ENCODE measurements around the gene EXTL2.
"Not testable (repeated sequence)": the region's sequence is repeated elsewhere in the genome, so short reads cannot be mapped to it uniquely, and the experiment has no call there.

Gene EXTL2

DNA sequence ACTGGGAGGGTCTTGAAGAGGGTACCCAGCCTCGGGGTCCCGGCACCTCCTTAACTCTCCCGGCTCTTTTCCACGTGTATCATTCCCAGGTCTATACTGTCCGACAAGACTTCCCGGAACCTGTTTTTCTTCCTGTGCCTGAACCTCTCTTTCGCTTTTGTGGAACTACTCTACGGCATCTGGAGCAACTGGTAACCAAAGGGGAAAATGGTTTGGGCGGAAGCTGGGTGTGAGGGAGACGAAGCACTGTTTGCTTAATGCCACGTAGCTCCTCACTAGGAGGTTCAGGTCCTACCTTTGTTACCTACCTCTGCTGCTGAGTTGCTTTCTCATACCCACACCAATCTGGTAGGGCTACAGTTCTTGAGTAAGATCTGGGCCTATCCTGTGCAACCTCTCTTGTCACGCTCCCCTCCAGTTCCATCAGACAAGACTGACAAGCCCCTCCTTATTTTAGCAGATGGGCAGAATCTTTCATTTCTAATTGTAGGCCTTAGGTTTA lies 1.9 kb upstream of the EXTL2 start:
- DNase-seq: peak; percentile 81

GRCh38 chr1:100895540-100896480 lies 1.2 kb upstream of the EXTL2 start, which contains the start of gene SLC30A7:
SLC30A7 (plus strand) TSS chr1:100896090; CDS start chr1:100896263, 173 bp downstream.
- peak; percentile 93 for DNase-seq

GRCh38 chr1:100893718-100894117 lies 924 bp downstream of the EXTL2 start:
- DNase-seq: no peak

DNA sequence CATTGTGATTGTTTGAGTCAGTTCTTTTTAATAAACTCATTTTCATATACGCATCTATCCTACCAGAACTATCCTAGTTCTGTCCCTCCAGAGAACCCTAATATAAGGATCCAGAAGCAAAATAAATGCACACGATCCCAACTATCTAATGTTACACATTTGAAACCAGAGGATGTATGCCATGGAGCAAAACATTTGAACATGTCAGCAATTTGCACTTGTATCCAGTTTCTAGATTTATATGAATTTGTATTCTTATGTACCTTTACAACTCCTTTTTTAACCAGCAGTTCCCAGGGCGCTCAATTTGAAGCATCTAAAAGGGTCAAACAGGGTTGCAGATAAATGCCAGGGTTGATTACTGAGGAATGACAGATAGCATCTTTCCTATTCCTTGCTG lies 2.1 kb downstream of the EXTL2 start:
- DNase-seq: no peak

DNA sequence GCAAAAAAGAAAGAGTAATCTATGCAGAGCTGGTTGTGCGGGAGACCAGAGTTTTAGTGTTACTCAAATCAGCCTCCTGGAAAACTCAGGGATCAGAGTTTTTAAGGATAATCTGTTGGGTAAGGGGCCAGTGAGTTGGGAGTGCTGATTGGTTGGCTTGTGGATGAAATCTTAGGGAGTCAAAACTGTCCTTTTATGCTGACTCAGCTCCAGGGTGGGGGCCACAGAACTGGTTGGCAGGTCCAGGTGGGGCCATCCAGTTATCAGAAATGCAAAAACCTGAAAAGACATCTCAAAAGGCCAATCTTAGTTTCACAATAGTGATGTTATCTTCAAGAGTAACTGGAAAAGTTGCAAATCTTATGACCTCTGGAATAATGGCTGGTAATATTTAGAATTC lies 3.3 kb downstream of the EXTL2 start:
- no peak for DNase-seq

DNA sequence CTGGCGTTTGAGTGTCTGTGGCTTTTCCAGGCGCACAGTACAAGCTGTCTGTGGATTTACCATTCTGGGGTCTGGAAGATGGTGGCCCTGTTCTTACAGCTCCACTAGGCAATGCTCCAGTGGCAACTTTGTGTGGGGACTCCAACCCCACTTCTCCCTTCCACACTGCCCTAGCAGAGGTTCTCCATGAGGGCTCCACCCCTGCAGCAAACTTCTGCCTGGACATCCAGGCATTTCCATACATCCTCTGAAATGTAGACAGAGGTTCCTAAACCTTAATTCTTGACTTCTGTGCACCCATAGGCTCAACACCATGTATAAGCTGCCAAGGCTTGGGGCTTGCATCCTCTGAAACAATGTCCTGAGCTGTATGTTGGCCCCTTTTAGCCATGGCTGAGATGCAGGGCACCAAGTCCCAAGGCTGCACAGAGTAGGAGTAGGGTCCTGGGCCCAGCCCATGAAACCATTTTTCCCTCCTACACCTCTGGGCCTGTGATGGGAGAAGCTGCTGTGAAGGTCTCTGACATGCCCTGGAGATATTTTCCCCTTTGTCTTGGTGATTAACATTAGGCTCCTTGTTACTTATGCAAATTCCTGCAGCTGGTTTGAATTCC lies 4.7 kb downstream of the EXTL2 start:
- DNase-seq: not testable (repeated sequence)

- DNase-seq: not testable (repeated sequence)
These were observed 5.6 kb downstream of the EXTL2 start for GRCh38 chr1:100889007-100889406.

GRCh38 chr1:100883963-100884362 lies 10.7 kb downstream of the EXTL2 start:
- DNase-seq: no peak

DNA sequence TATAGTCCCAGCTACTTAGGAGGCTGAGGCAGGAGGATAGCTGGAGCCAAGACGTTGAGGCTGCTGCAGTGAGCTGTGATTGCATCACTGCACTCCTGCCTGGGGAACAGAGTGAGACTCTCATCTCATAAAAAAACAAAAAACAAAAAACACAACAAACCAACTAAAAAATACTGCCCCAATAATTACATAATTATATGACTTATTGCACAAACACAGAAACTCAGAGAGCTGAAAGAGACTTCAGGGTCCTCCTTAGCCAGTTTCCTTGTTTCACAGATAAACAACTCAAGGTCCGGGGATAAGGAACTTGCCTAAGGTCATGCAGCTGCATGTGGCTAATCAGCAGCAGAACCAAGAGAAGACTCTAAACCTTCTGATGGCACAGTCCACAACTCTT lies 11.9 kb downstream of the EXTL2 start:
- DNase-seq: no peak

DNA sequence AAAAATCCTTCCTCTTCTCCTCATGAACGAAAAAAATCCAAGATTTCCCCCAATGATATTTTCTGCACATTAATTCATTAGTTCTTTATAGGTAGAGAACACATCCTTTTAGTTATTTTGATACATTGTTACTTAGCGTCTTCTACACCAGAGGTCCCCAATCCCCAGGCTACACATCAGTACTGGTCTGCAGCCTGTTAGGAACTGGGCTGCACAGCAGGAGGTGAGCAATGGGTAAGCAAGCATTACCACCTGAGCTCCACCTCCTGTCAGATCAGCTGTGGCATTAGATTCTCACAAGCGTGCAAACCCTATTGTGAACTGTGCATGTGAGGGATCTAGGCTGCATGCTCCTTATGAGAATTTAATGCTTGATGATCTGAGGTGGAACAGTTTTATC lies 13.0 kb downstream of the EXTL2 start:
- no peak for DNase-seq

GRCh38 chr1:100879422-100879821 lies 15.2 kb downstream of the EXTL2 start:
- DNase-seq: no peak

DNA sequence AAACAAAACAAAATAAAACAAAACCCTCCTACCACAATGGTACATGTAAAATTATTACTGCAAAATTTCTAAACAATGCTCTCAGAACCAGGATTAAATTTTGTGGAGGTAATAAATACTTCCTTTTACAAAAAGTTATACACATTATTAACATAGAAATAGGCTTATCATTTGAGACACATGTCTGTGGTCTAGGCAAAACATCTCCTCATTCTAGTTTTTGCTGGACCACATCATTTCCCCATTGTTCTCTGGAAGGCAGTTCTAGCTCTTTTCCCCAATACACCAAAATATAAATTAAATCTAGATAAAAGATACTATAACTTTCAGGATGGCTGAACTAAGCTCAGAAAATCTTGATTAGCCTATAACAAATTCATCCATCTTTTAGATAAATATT lies 18.4 kb downstream of the EXTL2 start:
- DNase-seq: no peak

GRCh38 chr1:100875228-100875627 lies 19.4 kb downstream of the EXTL2 start:
- DNase-seq: no peak

- DNase-seq: no peak
These were observed 20.2 kb downstream of the EXTL2 start for GRCh38 chr1:100874433-100874832.

DNA sequence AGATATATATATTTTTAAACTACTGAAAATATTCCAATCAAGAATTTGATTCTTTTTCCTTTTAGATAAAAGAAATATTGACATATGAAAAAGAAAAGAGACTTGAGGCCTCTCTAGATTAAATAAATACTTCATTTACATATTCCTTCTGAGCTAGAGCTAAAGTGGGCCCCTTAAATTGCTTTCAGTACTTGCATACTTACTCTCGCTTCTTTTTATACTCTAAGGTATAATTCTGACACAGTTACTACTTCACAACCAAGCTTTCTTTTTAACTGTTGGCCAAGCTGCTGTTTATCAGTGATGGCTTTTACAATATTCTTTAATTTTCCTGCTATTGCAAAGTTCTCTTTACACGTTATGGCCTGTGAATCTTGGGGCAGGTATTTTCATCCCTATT lies 24.6 kb downstream of the EXTL2 start:
- no peak for DNase-seq

- DNase-seq: peak; percentile 63
These were observed 26.2 kb downstream of the EXTL2 start for GRCh38 chr1:100868364-100868995.

- no peak for DNase-seq
These were observed 27.8 kb downstream of the EXTL2 start for GRCh38 chr1:100866901-100867206.

DNA sequence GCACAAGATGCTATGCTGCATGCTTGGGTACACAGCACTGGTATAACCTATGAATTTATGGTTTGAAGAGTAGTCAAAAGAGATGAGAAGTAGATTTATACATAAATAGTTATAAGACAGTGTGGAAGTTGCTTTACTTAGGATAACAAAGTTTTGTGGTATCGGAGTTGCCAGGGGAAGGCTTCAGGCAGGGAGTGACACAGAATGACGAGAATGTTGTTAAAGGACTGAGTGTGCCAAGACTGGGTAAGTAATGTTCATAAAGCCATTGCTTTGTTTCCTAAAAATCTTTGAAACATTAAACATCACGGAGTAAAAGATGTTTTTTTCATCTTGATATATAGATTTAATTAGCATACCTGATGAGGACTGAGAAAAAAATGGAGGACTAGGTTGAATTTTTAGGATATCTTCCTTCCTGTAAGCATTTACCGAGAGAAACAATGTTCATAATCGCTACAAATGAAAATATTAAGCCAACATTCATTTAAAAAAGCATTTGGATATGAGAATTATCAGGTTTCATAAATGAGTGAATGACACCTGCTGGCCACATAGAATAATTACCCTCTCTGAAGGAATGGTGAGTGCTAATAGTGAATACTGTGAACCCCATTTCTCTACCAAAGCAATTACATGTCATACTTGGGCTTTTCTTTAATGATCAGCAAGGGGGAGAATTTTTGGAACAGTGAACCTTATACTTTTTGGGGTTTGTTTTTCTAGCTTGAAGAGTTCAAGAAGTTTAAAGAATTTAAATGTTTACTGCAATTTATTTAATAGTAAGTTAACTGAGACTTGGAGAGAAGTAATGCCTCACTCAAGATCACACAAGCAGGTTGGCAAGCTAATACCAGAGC lies 28.4 kb downstream of the EXTL2 start:
- DNase-seq: peak; percentile 70

DNA sequence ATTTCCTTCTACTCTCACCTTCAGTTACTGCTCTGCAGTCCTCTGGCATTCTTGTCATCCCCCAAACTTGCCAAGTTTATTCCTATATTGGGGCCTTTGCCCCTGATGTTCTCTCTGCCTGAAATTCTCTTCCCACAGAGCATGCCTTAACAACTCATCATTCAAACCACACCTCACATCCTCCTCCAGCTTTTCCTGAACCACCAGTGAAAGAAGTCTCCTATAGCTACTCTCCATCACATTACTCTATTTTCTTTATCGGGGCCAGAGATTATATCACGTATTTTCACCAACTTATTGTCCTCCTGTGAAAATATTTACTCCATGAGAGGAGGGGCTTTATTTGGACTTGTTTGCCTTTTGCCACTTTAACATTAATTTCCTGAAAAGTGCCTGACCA lies 32.1 kb downstream of the EXTL2 start:
- no peak for DNase-seq

GRCh38 chr1:100861379-100861778 lies 33.3 kb downstream of the EXTL2 start:
- no peak for DNase-seq

DNA sequence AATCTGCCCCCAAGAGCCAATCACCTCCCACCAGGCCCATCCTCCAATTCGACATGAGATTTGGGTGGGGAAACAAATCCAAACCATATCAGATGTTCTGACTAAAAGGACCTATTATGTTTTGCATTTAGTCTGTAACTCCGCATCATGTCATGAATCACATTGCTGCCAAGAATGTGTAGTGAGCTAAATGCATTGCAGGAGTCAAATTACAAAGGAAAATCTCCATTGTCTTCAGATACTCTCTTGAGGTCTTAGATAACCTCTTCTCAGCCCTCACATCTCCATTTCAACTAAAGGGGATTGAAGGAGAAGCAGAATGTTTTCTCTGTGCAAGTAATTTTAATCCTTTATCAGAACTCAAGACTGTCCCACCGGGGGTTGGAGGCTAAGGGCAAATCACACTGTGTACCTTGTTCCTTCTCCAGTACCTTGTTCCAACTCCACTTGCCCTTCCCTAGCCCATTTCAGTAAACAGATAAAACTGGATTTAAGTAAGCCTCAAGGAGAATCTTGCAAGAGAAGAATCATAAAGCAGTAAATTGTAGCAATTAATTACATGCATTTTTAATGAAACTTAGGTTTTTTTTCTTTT lies 34.1 kb downstream of the EXTL2 start:
- DNase-seq: no peak

DNA sequence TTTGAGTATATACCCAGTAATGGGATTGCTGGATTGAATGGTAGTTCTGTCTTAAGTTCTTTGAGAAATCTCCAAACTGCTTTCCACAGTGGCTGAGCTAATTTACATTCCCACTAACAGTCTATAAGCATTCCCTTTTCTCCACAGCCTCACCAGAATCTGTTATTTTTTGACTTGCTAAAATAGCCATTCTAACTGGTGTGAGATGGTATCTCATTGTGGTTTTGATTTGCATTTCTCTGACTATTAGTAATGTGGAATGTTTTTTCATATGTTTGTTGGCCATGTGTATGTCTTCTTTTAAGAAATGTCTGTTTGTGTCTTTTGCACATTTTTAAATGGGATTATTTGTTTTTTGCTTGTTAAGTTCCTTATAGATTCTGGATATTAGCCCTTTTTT lies 39.5 kb downstream of the EXTL2 start:
- DNase-seq: not testable (repeated sequence)

Measured in hematopoietic multipotent progenitor cell treated with erythropoietin and hydrocortisone succinate and interleukin-3 and kit ligand, for 8 days (in vitro differentiated cells).